CD1c-positive myeloid dendritic cell (primary cell): ENCODE measurements around the gene TMEM107.

Source experiments
- DNase-seq: peaks from one replicate; pipeline ENCODE4 v3.0.0-alpha.2; 2016; ENCODE audit errors: extremely low spot score

TMEM107 gene

DNA sequence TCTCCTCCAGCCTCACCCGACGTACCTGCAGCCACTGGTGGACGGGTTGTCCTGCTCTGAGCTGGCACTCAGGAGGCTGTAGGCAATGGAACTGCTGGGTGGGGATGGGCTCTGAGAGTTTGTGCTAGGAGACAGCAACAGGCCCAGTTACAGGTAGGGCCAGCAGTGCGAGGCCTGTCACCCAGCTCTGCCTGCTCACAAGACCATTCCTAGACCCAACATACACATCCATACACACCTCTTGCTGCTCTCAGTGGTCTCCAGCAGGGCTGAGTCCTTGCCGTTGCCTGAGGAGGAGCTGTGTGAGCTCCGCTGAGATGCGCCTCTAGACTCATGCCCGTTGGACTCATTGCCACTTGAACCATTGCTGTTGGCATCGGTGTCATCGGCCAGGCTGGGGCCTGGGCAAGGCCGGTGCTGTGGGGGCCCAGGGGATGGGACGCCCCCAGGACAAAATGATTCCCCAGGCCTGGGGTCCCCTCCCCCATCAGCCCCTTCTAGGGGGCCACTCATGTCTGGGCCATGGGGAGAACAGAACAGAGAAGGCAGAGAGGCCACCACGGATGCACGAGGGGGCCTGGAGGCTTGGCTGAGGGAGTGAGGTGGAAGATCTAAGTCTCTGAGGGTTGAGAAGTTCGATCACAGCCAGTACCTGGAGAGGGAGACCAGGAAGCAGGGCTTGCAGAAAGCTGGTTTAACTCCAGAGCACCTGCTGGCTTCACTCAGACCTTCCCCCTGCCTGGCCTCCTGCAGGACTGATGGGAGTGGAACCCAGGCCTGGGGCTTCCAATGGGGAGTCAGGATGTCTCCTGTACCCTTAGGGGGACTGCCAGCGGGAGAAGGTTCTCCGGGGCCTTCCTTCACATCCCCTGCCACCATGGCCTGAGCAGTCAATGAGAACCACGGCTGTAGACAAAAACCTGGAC lies 25.7 kb downstream of the TMEM107 start:
- no peak for DNase-seq

DNA sequence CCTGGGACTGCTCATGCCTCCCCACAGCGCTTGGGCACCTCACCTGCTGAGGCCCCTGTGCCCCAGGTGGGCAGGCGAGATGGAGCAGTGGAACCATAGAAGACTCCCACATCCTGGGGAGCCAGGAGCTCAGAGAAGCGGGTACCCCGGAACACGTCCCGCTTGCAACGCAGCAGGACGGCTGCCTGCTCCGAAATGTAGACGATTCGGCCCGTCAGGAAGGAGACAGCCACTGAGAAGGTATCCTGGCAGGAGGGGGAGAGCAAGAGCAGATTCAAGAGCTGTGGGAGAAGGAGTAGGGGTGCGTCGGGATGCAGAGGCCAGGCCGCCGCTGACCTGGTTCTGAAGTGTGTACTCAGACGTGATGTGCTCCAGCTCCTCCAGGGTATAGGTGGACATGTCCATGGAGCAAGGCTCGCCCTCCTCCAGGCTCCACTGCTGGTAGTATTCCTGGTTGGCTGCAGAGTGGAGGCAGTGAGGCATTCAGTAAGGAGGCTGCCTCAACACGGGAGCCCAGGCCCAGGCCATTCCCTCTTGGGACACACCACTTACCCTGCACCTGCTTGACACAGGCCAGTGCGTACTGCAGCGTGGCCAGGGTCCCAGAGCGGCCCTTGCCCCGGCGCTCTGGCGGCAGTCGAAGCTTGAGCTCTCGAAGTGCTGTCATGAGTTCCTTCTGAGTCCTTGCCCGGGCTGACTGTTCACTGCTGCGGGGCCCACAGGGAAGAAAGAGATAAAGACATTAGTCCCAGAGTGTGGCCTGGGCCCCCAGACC lies 26.6 kb downstream of the TMEM107 start:
- no peak for DNase-seq

DNA sequence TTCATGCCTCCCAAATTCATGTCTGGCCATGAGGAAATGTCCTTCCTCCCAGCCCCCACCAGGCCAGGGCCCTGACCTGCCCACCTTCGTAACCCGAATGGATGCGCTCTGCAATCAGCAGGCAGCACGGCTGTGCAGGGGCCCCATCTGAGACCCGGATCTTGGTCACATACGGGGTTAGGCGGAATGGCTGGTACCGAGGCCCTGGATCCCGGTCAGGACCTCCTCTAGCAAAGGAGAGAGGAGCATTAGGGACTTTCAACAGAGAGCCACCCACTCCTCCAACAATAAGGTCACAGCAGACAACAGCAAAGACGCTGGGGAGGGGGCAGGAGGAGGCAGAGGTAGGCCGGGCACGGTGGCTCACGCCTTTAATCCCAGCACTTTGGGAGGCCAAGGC lies 27.6 kb downstream of the TMEM107 start:
- no peak for DNase-seq

DNA sequence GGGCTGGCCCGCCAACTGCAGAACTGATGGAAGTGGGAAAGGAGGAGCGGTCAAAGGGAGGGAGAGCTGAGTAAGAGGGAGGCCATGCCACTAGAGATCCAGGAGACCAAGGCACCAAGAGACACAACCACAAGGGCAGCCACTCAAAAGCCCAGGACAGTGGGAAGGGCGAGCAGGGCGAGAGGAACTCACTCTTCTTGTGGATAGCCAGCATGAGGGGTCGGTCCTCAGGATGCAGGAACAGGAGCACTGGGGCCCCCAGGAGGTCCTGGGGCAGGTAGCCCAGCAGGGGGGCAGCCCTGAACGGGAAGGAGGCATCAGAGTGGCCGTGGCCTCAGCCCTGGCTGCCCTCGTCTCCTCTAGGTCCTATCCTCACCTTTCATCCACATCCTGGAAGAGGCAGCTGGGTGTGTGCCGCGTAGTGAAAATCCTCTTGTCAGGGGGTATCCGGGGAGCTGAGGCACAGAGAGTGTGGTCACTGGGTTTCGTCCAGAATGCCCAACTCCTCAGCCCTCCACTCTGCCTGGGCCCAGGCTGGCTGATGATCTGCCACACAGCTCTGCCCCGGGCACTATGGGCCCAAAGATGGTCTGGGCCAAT lies 28.3 kb downstream of the TMEM107 start:
- DNase-seq = no peak

DNA sequence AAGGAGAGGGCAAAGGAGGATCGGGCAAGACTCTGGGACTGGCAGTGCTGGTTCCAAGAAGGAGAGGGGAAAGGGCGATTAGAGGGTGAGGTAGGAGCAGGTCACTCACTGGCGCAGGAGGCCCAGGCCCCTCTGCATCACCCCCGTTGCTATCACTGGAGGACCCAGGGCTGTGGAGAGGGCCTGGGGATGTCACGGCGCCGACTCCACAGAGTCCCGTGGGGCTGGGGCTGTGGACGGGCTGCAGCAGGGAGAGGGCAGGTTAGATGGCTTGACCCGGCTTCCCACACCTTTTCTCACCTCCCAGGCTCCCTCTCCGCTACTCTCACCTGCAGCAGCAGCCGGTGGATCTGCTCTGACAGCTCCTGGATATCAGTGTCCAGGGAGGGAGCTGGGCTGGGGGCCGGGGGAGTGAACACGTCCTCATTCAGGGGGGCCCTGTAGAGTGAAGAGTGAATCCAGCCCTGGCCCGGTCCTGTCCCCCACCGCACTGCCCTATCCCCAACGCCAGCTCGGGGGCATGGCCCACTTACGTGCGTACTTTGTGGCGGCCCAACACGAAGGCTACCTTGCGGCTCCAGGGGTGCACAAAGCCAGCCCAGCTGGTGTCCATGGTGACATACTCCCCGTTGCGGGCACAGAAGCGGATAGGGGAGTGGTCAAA lies 28.9 kb downstream of the TMEM107 start:
- DNase-seq = no peak

DNA sequence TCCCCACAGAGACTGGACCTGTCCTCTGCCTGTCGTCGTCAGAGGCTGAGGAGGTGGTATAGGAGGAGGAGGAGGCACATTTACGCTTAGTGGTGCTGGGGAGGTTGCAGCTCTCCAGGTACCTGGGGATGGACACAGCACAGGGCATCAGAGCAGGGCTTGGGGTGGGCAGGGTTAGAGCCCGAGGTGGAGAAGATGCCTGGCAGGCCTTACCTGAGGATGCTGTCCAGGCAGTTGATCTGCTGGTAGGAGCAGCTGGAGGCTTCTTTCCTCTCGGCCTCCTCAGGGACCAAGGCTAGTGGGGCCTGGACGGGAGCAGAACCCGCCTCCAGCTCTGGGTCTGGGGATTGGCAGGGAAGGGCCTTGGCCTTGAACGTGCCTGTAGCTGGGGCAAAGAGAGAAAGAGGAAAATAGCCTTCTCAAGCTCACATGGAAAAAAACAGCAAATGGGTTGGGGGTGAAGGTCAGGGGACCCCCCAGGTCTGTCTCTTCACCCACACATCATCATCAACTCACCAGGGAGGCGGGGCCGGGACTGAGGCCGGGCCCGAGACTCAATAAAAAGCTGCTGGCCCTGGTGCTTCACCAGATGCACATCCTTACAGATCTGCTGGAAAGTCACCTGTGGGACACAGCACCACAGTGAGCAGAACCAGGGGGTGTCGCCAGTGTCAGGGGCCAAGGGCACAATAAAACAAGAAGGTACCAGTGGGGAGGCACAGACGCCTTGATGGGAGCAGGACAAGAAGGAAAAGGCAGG lies 29.6 kb downstream of the TMEM107 start:
- no peak for DNase-seq

DNA sequence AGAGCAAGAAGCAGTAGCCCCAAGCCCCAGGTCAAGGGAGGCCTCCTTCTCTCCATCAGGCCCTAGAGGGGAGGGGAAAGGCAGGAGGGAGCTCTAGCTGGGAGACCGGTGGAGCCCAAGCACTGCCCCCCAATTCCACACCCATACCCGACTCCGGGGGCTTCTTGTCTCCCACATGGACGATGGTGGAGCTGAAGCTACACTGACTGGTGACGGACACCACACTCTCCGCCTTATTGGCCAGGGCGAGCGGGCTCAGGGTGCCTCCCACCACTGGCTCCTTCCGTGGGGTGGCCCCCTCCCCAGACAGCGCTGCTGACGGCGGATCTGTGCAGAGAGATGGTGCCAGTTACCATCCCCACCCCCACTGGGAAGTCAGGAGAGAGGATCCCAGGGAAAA lies 30.4 kb downstream of the TMEM107 start:
- no peak for DNase-seq

DNA sequence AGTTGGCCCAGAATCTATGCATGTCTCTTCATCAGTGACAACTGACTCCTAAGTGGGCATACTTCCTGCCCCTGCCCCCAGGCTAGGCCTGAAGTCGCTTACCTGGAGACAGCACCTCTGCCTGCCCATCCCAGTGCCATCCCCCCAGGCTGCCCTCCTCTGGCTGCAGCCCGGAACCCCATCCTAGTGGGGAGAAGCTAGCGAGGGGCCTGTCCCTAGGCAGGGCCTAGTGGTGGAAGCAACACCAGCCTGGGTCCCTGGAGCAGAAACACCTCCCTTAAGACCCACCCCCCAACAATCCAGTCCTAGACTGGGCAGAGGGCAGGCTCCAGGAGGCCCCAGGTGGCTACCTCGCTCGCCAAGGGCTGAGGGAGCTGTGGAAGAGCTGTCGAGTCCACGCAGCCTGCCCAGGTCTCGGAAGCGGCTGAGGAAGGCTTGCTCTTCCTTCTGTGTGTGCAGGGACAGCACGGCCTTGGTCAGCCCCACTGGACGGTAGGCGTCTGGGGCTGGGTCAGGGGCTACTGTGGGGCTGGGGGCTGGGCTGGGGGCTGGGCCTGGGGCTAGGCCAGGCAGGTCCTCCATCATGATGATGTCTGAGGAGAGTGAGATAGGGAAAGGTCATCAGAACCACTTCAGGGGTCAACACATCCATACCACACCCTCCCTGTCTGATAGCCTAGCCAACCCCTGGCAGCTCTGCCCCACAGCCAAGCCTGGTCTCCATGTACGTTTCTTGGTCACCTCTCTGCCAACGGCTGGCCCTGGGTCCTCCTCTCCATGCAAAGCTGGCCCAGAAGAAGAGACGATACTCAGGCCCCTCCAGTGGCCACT lies 31.6 kb downstream of the TMEM107 start:
- no peak for DNase-seq

DNA sequence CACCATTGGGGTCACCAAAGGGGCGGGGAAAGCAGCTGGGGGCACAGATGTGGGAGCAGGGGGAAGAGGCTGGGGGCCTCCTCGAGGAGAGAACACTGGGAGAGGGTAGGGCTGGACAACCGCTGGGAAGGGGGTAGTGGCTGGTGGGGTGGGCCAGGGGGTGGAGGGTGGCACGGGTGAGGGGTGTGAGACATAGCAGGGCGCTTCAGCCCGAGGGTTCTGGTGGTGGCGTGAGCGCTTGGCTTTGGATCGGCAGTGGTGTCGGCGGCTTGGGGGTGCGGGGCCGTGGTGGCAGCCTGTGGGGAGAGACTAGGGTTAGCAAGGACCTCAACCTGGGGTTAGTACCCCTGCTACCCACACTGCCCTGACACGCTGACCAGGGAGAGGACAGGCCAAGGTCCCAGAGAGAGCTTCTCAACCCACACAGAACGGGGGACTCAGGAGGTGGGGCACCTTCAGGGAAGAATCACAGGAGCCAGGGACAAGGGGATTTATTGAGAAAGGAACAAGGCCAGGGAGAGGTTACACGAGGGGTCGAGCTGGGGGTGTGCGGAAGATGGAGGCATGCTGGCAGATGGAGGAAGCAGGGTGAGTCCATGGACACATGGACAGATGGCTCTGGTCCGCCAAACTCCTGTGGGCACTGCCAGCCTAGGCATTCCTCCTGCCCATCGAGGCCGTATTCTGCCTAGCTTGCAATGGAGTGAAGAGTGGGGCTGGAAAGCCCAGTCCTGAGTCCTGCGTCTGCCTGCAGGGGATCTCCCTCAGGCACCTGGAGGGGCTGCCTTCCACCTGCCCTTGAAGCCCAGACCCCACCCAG lies 32.4 kb downstream of the TMEM107 start:
- no peak for DNase-seq

DNA sequence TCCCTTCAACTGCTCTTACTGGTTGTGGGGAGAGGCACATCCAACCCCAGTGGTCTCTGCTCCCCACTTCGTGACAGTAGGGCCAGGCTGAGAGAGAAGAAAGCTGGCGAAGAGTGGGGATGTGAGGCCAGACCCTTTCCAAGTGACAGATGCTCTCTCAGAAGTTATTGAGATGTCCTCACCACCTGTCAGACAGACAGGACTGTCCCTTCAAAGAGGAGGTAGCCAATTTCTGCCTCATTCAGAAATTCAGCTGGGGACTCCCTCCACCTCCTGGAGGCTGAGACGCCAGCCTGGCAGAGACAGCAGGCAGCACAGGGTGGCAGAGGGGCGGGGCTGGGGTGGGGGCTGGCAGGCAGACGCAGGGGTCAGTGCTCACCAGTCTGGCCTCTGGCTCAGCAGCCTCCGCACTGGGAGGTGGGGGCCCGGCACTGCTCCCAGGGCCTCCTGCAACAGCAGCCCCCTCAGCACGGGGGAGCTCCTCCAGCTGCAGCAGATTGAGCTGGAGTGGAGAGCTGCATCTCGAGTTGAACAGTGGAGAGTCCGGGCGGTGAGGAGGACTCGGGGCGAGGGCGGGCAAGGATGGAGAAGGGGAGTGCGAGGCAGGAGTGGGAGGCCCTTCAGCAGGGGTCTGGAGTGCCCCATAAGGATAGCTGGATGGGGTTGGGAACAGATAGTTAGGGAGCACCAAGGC lies 33.1 kb downstream of the TMEM107 start:
- no peak for DNase-seq

DNA sequence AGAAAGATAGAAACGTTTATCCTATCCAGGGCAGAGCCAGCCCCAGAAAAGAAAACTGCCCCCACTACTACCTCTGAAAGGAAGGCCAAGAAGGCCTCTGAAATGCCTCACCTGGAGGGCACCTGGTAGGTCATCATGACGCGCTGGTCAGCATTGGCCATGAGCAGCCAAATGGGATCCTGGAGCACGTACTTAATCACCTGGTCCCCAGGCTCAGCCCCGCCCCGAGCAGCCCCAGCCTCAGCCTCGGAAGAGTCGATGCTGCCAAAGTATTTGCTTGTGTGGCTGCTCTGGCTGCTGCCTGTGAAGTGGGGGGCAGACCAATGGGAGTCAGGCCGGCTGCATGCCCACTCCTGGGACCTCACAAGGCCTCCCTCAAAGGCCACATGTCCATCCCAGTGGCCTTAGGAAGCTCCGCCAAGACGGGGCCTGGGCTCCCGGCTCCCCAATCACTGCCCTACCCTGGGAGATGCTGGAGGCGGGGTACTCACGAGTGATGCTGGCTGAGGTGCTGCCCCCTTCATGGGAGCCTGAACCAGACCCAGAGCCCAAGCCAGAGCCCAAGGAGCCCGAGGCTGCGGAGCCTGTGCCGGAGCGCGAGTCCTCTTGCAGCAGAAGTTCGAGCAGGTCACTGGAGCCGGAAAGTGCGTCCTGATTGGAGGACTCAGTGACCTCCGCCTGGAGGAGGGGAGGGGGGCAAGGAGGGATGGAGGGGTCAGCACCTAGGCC lies 33.9 kb downstream of the TMEM107 start:
- DNase-seq = no peak

DNA sequence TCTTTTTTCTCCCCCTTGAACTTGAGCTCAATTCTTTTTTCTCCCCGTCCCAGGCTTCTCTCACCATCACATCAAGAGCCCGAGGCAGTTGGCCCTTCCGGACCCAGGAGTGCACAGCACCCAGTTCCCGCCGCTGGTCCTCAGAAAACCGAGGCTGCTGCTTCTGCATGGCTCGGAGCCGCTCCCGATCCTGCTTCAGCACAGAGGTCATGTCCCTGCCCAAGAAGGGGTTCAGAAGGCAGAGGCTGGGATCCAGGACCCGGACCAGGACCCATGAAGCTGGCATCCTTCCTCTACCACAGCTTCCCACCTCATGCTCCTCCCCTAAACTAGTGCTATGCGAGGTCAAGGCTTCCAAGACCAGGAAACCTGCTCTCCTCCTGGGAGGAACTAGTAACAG lies 34.4 kb downstream of the TMEM107 start:
- no peak for DNase-seq

DNA sequence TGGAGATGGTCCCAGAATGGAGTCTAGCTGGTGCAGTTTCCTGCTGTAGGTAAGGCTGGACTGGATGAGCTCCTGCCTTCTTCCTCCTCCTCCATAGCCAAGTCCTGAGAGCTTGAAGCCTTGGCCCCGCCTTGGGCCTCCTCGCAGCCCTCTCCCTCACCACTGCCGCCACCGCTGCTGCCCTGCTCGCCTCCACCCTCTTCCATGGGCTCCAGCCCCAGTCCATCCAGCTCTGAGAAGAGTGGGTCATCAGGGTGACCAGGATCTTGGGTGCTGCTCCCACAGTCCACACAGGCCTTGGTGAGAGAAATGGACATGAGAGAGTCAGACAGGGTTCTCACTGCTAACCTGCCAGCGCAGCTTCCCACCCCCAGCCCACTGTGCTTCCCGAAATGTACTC lies 35.1 kb downstream of the TMEM107 start:
- no peak for DNase-seq

DNA sequence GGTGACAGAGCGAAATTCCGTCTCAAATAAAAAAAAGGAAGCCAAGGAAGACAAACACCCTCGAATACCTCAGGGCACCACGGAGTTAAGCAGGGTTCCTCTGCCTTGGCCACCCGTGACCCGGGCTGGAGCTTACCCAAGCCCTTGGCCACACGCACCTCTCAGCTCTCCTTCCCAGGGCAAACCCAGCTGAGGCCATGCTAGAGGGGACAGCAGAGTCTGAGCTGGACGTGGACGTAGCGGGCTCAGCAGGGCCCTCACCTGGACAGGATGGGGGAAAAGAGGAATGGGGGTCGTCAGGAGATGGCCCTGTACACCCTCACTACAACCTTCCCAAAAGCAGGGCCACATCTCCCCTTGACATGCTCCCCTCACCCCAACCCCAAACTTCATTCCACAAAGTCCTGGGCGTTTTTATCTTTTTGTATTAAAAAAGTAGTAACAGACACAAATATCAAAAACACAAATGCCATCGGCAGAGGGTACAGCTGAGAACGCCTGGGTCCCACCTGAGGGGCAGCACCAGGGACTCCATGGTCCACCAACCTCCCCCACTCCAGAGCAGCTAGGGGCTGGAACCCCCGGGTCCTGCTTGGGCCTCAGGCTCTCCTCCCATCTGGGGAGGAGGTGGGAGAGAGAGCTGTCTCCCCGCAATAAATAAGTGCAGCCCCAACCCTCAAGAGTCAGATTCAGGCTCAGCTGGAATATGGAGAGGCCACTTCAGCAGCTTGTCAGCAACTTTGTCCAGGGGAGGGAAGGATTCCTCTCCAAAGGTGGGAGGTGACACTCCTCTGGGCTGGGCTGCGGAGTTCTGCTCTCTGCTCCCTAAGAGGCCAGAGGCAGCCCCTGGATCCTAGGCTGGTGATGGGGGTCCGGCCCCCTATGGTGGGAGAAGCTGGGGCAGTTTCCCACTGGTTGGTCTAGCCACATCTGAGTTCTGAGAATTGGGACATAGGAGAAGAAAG lies 35.8 kb downstream of the TMEM107 start:
- peak; percentile 69 for DNase-seq

DNA sequence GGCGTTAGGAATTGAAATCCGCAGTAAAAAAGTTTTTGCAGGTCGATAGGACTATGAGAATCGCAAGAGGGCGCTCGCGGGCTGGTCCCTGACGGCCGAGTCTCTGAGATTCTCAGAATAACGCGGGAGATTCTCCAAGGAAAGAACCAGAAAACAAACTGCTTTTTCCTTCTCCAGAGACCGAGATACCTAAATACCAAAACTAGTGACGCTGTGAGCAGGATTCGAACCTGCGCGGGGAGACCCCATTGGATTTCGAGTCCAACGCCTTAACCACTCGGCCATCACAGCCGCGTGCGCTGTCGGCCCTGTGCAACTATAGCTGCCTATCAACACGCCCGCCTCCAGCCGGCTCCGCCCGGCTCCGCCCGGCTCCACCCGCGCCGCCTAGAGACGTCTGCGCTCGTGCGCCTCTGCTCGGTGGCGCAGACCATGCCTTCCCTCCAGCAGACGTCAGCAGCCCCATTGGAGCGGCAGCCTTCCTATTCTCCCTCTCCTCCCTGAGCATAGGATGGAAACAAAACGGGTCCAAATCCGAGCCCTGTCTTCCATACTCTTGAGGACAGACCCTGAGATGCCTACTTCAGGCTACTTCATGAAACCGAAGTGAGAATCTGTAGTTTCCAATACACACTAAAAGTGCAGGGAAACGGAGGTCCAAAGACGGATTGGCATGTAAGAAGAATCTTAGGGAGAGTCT lies 37.4 kb downstream of the TMEM107 start:
- DNase-seq = peak; percentile 98

DNA sequence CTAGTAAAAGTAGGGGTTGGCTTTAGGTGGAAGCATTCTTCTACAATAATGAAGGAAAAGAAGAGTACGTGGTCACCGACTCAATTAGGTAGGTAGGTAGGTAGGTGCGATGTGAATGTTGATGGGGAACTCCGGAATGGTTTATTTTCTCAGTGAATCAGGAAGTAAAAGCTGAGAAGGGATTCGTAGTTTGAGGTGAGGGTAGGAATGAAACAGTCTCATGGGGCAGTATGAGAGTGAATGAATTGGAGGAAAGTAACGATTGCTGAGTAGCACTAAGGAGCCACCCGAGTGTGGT lies 37.9 kb downstream of the TMEM107 start:
- DNase-seq = no peak
